Esophagus squamous epithelium (tissue), 4 donors: ENCODE measurements around the gene DHRS2.

Experiments
- POLR2A ChIP-seq, 4 donors: fragments of 450-650 bp; IDR thresholded peaks; one replicate each; pipeline ENCODE4 v1.6.1; 2017; ENCODE audit warnings: antibody characterized with exemption in 4 of 4, mild to moderate bottlenecking in 4 of 4, moderate library complexity in 3 of 4
- TF ChIP-seq, protein P1 (sequence below), 6 experiments: fragments of 450-650 bp in 4 of 6; fragments of 200-600 bp in 2 of 6; sonication (generic) in 2 of 6; IDR thresholded peaks; one replicate each; pipeline ENCODE4 v1.5.1; 2016 to 2019; ENCODE audit warnings: antibody characterized with exemption in 6 of 6, mild to moderate bottlenecking in 4 of 6, moderate library complexity in 4 of 6

DNA sequence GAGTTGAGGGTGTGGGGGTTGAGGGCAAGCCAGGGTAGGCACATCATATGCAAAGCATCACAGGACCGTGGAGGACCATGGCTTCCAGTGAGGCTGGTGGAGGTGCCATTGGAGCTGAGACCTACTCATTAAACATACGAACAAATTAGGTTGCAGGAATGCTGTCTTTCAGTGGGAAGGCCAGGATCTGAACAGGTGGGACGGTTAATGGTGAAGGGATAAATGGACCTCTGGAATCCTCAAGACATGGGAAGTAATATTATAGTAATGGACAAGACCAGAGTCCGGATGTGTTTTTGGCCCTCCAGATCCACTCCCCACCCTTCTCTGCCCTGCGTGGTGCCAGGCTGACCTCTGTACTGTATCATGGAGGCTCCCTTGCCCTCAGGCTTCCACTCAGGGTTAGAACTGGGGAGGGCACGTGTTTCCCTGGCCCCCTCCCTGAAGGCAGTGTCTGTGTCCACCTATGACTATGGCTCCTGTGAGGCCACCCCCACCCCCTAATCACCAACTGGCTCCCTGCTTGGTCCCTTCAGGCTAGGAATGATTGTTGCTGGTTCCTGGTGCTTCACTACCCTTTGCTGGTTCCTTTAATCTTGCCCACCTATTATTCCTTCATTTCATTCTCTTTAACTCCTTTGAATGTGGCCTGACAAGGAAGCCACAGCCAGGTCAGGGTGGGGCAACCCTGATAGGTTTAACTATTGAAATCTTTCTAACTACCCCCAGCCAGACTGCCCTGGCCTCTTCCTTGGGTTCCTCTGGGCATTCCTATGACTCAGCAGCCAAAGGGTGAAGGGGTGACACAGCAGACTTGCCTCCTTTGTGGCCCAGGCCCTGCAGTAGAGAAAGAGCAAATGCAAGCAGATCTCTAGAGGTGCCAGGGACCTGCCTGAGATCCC, 10.7 kb downstream of the DHRS2 start:
- TF ChIP-seq POLR2A (IDR thresholded peaks at IDR 0.05), result no peak
- TF ChIP-seq, protein P1, sequence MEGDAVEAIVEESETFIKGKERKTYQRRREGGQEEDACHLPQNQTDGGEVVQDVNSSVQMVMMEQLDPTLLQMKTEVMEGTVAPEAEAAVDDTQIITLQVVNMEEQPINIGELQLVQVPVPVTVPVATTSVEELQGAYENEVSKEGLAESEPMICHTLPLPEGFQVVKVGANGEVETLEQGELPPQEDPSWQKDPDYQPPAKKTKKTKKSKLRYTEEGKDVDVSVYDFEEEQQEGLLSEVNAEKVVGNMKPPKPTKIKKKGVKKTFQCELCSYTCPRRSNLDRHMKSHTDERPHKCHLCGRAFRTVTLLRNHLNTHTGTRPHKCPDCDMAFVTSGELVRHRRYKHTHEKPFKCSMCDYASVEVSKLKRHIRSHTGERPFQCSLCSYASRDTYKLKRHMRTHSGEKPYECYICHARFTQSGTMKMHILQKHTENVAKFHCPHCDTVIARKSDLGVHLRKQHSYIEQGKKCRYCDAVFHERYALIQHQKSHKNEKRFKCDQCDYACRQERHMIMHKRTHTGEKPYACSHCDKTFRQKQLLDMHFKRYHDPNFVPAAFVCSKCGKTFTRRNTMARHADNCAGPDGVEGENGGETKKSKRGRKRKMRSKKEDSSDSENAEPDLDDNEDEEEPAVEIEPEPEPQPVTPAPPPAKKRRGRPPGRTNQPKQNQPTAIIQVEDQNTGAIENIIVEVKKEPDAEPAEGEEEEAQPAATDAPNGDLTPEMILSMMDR (IDR thresholded peaks at IDR 0.05), result no peak
